Smooth muscle cell of the brain vasculature (primary cell): ENCODE measurements around the gene CRIP1.

ENCODE experiments used
- DNase-seq: peaks from one replicate; pipeline ENCODE4 v3.0.0-alpha.2; 2012; ENCODE audit warnings: low read depth, low spot score

Gene CRIP1

GRCh38 chr14:105450864-105451720 lies 35.6 kb upstream of the CRIP1 start:
- no peak for DNase-seq

GRCh38 chr14:105452963-105453362 lies 33.7 kb upstream of the CRIP1 start:
- DNase-seq, result no peak

DNA sequence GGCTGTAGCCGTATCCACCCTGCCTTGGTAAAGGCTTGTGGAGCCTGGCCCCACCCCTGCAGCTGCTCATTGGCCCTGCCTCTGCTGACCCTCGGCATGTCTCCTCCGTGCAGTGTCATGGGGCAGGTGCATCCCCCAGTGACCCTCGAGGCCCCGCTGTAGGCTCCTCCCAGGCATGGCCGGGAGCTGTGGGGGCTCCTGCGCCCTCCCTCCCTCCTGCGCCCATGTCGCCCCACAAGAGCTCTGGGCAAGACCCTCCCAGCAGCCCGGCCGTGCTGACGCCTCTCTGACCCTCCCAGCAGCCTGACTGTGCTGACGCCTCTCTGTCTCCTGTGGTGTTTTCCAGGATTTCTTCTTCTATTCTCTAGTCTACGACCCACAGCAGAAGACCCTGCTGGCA lies 32.8 kb upstream of the CRIP1 start:
- DNase-seq, result no peak

GRCh38 chr14:105455086-105455640 lies 31.5 kb upstream of the CRIP1 start:
- no peak for DNase-seq

- DNase-seq, result no peak
Observed at GRCh38 chr14:105455766-105456660, 30.7 kb upstream of the CRIP1 start.

GRCh38 chr14:105456736-105457617 lies 29.7 kb upstream of the CRIP1 start:
- DNase-seq, result no peak

GRCh38 chr14:105458010-105458409 lies 28.7 kb upstream of the CRIP1 start:
- DNase-seq, result no peak

DNA sequence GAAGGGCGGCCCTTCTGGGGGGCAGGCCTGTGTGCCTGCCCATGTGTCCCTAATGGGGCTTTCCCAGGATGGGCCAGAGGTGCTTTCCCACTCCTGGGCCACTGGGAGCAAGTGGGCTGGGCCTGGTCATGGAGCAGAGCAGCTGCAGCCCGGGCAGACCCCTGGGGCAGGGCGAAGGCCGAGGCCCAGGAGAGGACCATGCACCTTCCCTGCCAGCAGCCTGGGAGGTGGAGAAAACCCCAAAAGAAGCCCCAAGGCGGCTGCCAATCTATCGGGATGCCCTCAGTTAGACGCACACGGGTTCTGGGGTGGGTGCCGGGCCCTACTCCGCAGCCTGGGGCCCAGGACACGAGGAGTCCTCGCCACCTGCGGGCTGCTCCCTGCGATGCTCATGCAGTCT lies 28.1 kb upstream of the CRIP1 start:
- no peak for DNase-seq

GRCh38 chr14:105460116-105460515 lies 26.6 kb upstream of the CRIP1 start:
- no peak for DNase-seq

- no peak for DNase-seq
Observed at GRCh38 chr14:105460616-105461015, 26.1 kb upstream of the CRIP1 start.

DNA sequence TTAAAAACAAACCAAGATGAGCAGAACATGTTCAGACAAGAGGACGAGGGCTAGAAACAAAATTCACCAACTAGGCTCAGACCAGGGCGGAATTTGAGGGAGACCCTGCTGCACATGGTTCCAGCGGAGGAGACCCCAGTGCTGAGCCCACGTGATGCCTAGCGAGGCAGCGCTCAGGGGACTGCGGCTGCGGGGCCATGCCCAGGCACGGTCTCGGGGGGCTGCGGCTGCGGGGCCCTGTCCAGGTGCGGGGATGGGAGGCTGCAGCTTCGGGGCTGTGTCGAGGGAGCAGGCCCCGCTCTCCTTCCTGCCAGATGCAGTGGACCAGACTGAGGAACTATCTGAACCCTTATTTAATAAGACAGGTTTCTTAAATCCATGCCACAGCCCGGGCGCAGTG lies 24.8 kb upstream of the CRIP1 start:
- no peak for DNase-seq

DNA sequence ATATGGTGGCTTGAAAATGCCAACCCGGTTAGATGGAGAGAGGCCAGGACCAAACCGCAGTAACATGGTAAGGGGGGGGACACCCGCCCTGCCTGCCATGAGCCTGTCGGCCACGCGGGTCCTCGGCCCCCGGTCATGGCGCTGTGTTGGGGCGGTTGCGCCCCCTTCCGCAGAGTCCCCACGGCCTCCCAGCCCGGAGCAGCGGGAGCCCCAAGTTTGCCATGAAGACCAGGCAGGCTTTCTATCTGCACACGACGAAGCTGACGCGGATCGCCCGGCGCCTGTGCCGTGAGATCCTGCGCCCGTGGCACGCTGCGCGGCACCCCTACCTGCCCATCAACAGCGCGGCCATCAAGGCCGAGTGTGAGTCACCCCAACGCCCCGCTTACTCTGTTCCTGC lies 22.2 kb upstream of the CRIP1 start:
- no peak for DNase-seq

GRCh38 chr14:105465209-105466031 lies 21.3 kb upstream of the CRIP1 start:
- DNase-seq, result no peak

DNA sequence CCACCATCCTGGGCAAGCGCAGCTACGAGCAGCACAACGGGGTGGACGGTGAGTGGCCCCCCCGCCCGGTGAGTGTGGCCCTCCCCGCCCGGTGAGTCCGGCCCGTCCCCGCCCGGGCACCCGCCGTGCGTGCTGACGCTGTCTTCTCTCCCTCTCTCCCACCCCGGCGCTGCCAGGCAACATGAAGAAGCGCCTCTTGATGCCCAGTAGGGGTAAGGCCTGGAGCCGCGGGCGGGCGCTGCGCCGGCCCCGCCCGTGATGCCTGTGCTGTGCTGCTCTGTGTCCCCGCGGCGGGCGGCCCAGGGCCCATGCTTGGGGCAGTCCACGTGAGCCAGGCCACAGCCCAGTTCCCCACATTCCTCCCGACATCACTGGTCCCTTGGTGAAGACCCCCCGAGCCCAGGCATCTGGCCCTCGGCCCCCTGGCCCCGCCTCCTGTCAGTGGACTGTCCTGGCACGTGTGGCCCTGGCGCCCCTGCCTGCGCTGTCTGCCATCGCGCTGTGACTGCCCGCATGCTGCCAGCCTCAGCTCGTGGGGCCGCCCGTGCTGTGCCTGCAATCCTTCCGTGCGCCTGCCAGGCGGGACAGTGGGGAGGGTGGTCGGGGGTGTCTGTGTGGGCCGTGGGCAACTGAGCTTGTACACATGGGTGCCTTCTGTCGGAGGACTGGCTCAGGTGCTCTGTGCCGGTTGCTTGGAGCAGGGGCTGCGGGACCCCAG lies 20.0 kb upstream of the CRIP1 start:
- DNase-seq, result no peak

DNA sequence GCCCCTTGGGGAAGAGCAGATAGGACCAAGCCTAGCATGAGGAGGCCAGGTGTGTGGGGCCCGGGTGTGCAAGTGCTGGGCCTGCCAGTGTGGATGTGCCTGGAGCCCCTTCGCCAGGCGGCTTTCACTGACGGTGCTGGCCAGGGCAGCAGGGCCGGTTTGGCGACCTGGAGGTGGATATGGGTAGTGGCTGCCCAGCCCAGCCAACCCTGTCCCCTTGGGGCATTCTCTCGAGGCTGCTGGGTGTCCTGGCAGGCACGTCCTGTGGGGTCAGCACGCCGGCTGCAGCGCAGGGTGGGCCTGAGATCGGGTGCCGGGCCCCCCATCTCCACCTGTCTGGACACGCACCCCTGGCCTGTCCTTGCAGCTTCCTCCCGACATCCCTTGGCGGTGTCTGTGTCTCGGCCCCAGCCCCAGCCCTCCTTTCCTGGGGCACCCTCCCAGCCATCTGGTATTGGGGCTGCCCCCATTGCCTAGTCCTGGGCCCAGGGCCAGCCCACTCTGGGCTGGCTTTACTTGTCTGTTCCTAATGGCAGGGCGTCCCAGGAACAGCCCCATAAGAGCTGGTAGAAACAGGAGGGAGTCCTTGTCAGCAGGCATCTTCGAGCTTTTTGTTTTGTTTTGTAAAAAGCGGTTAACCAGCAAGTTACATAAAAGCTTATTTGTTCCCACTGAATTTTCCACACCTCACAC lies 19.3 kb upstream of the CRIP1 start:
- DNase-seq, result no peak

- no peak for DNase-seq
Observed at GRCh38 chr14:105467942-105468471, 18.7 kb upstream of the CRIP1 start.

GRCh38 chr14:105468621-105469241 lies 18.0 kb upstream of the CRIP1 start:
- DNase-seq, result no peak
